GM23248 (cell line): Measurements from ENCODE around the gene NCKAP5L.

Source experiments
- EZH2 ChIP-seq: fragments of 200-600 bp; sonication (generic); IDR thresholded peaks from 2 replicates; pipeline ENCODE4 v1.6.1; 2018; ENCODE audit warnings: antibody characterized with exemption, mild to moderate bottlenecking; ENCODE audit not compliant: insufficient read depth, poor library complexity, severe bottlenecking
- EZH2phosphoT487 ChIP-seq: fragments of 200-600 bp; sonication (generic); IDR thresholded peaks from 2 replicates; pipeline ENCODE4 v1.6.1; 2018; ENCODE audit warnings: antibody characterized with exemption, moderate library complexity, mild to moderate bottlenecking, low read depth; ENCODE audit not compliant: insufficient read depth

GRCh38 chr12:49808686-49809380 is 19.4 kb downstream of the NCKAP5L start:
- TF ChIP-seq EZH2phosphoT487 (no peak), EZH2 (no peak)
